ENCODE measurements around the gene ROPN1L. TPM values are rescaled to one million over a fixed set of nuclear protein-coding genes. Genes with fewer than 3 reads are reported as not detected.

Gene ROPN1L
- total and polyA plus RNA-seq, 2 of the 8 experiments (the other 6 are each of a cell fraction or from before 2014, with no cell fraction given): 0.24 to 0.73 TPM

- TF ChIP-seq BACH1 (IDR thresholded peaks at IDR 0.05; ENCODE audit: low read length): no peak
- no peak for TF ChIP-seq EP300 (IDR thresholded peaks at IDR 0.05; ENCODE audit: borderline replicate concordance in 1 of 2, low read depth in 2 of 2, low read length in 2 of 2)
- TF ChIP-seq RBBP5 (IDR thresholded peaks at IDR 0.05; ENCODE audit: borderline replicate concordance, low read depth, low read length): no peak
- TF ChIP-seq SIX5 (IDR thresholded peaks at IDR 0.05; ENCODE audit: low read depth, low read length): no peak
- TF ChIP-seq RNF2 (IDR thresholded peaks at IDR 0.05; ENCODE audit: borderline replicate concordance, low read depth, low read length, missing control alignments, poor library complexity, severe bottlenecking): no peak
- no peak for TF ChIP-seq KDM1A (IDR thresholded peaks at IDR 0.05; ENCODE audit: borderline replicate concordance, low read length)
- TF ChIP-seq NRF1 (IDR thresholded peaks at IDR 0.05; ENCODE audit: low read depth, low read length): no peak
Measured at GRCh38 chr5:10423022-10423421, 18.7 kb upstream of the ROPN1L start (continued).

Data from H1 (cell line).